Measurements from ENCODE around the gene FSTL4.

- TF ChIP-seq POLR2AphosphoS5 (IDR thresholded peaks at IDR 0.05; ENCODE audit: low read depth) = no peak
- no peak for TF ChIP-seq CREB1 (CRISPR knock-in tag; IDR thresholded peaks at IDR 0.05; ENCODE audit: low read depth)
- no peak for TF ChIP-seq ZNF462 (CRISPR knock-in tag; IDR thresholded peaks at IDR 0.05)
- TF ChIP-seq EZH2phosphoT487 (IDR thresholded peaks at IDR 0.05; ENCODE audit: unreplicated experiment) = no peak
- no peak for TF ChIP-seq CTCF (conservative IDR thresholded peaks at IDR 0.05; ENCODE audit: low read depth in 2 of 2)
- no peak for TF ChIP-seq ETS1 (IDR thresholded peaks at IDR 0.05)
- TF ChIP-seq STAT1 (IDR thresholded peaks at IDR 0.05; ENCODE audit: unreplicated experiment) = no peak
- no peak for TF ChIP-seq EZH2 (IDR thresholded peaks at IDR 0.05; ENCODE audit: low read depth, unreplicated experiment)
- TF ChIP-seq JUNB (IDR thresholded peaks at IDR 0.05; ENCODE audit: unreplicated experiment) = no peak
- no peak for TF ChIP-seq REST (IDR thresholded peaks at IDR 0.05; ENCODE audit: unreplicated experiment)
- TF ChIP-seq NANOG (IDR thresholded peaks at IDR 0.05; ENCODE audit: borderline replicate concordance) = no peak
- TF ChIP-seq ZNF331 (CRISPR knock-in tag; IDR thresholded peaks at IDR 0.05; ENCODE audit: low read depth) = no peak
Observed at GRCh38 chr5:133377736-133378135, 234.6 kb downstream of the FSTL4 start.
